Measurements from ENCODE around the gene CATSPER1.
A peak's percentile ranks its signal among the peaks of the same experiment; 100 is the strongest.

- no peak for TF ChIP-seq RXRA (IDR thresholded peaks at IDR 0.05; ENCODE audit: borderline replicate concordance, low read depth)
- peak; percentile 15; the same call in 1 of the 2 replicates for TF ChIP-seq CTCF (IDR thresholded peaks at IDR 0.05)
- TF ChIP-seq RAD21 (IDR thresholded peaks at IDR 0.05; ENCODE audit: low read length) = no peak
- 0 out of 2 replicates have a peak, but pooled peaks have one; percentile 7 for TF ChIP-seq MAX (IDR thresholded peaks at IDR 0.05; ENCODE audit: low read depth)
- no peak for TF ChIP-seq TAF1 (IDR thresholded peaks at IDR 0.05; ENCODE audit: borderline replicate concordance, low read depth, low read length)
- no peak for TF ChIP-seq USF1 (IDR thresholded peaks at IDR 0.05; ENCODE audit: borderline replicate concordance, low read depth)
- TF ChIP-seq IRF3 (IDR thresholded peaks at IDR 0.05; ENCODE audit: low read depth, low read length) = no peak
Measured at GRCh38 chr11:66002648-66003225, 23.5 kb downstream of the CATSPER1 start.

All from SK-N-SH (cell line).